ENCODE results near the gene CR1L.
"Not testable (repeated sequence)": the region's sequence is repeated elsewhere in the genome, so short reads cannot be mapped to it uniquely, and the experiment has no call there.

Gene CR1L

DNA sequence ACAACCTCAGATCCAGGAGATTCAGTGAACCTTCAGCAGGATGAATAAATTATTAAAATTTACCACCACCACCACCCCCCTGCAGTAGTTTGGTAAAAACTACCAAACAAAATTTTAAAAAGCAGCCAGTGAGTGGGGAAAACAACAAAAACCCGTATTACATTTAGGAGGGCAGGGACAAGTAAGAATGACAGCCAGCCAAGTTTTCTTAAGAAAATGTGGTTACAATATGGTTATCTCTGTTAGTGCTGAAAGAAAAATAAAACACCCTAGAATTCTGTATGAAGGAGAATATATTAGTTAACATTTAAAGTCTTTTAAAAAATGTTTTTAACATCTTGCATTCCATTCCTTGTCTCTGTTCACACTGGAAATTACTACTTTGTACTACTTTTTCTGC, 121.6 kb downstream of the CR1L start (continued):
- TF ChIP-seq TSHZ1 (tag by site-specific recombination; IDR thresholded peaks at IDR 0.05; ENCODE audit: borderline replicate concordance), result no peak

DNA sequence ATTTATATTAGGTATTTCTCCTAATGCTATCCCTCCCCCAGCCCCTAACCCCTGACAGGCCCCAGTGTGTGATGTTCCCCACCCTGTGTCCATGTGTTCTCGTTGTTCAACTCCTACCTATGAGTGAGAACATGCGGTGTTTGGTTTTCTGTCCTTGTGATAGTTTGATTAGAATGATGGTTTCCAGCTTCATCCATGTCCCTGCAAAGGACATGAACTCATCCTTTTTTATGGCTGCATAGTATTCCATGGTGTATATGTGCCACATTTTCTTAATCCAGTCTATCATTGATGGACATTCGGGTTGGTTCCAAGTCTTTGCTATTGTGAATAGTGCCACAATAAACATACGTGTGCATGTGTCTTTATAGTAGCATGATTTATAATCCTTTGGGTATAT, 125.6 kb downstream of the CR1L start:
- CTCF ChIA-PET, result not testable (repeated sequence)
- peak; percentile 82 for TF ChIP-seq ZNF146 (tag by site-specific recombination; IDR thresholded peaks at IDR 0.05)
- TF ChIP-seq, protein P1, sequence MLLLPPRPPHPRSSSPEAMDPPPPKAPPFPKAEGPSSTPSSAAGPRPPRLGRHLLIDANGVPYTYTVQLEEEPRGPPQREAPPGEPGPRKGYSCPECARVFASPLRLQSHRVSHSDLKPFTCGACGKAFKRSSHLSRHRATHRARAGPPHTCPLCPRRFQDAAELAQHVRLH (tag by site-specific recombination; IDR thresholded peaks at IDR 0.05), result 0 out of 2 replicates have a peak, but pooled peaks have one; percentile 52

More for the DNA sequence above, 125.6 kb downstream of the CR1L start:
- H3K27ac ChIP-seq (ENCODE audit: extremely low read depth, low read depth, low read length); H3K4me3 ChIP-seq (ENCODE audit: low read depth, low read length); POLR2A ChIA-PET; H3K4me1 ChIP-seq (ENCODE audit: control insufficient read depth, insufficient read depth, low read length); H3K9me3 ChIP-seq (ENCODE audit: control insufficient read depth, insufficient read depth, low read depth, low read length): not testable (repeated sequence)
- peaks cover 12 to 34% of the 10 kb centered on the region in 2 experiments for H3K36me3 ChIP-seq (ENCODE audit: control insufficient read depth in 2 of 2, insufficient read depth in 1 of 2, low read length in 2 of 2)
